Glomerular visceral epithelial cell (primary cell): Measurements from ENCODE around the gene TAPT1.

Source experiments
- DNase-seq: peaks from one replicate; pipeline ENCODE4 v3.0.0-alpha.2; 2016; ENCODE audit errors: extremely low spot score

Gene TAPT1

DNA sequence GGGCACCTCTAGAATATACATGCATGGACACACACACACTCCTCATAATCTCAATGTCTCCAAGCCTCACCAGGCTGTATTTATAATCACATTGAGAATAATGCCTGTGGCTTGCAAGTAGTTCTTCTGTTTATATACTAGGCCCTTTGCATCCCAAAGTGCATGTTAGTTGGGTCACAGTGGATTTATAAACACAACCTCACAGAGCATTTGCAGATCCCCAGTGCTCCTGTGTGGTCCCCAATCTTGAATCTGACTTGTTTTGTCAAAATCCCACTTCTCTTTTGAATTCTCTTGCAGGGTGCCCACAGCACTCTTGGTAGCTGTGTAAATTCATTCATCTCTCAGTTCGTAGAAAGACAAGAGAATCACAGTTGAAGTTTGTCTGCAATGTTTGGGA lies 92.9 kb downstream of the TAPT1 start:
- DNase-seq: no peak

GRCh38 chr4:16131293-16131692 lies 95.0 kb downstream of the TAPT1 start:
- no peak for DNase-seq

DNA sequence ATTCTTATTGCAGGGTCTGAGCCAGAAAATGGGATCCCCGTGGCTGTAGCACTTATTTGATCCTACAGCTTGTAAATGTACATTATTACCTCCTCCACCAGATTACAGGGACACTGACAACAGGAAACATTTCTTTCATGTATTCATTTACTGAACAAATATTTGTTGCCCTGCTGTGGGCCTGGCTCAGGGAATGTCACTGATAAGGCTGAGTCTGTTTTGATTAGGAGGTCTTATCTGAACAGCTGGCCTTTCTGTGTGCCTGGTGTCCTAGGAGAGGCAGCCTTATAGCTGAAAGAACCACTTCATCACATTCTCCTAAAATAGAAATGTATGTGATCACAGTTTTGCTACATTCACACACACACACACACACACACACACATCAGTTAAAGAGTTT lies 96.9 kb downstream of the TAPT1 start:
- DNase-seq: no peak

- no peak for DNase-seq
Observed at GRCh38 chr4:16126714-16127113, 99.6 kb downstream of the TAPT1 start.

- DNase-seq: no peak
Observed at GRCh38 chr4:16125571-16126445, 100.5 kb downstream of the TAPT1 start.

- no peak for DNase-seq
Observed at GRCh38 chr4:16124232-16124631, 102.0 kb downstream of the TAPT1 start.

- DNase-seq: no peak
Observed at GRCh38 chr4:16123356-16124084, 102.8 kb downstream of the TAPT1 start.

GRCh38 chr4:16122784-16123183 lies 103.5 kb downstream of the TAPT1 start:
- DNase-seq: no peak

DNA sequence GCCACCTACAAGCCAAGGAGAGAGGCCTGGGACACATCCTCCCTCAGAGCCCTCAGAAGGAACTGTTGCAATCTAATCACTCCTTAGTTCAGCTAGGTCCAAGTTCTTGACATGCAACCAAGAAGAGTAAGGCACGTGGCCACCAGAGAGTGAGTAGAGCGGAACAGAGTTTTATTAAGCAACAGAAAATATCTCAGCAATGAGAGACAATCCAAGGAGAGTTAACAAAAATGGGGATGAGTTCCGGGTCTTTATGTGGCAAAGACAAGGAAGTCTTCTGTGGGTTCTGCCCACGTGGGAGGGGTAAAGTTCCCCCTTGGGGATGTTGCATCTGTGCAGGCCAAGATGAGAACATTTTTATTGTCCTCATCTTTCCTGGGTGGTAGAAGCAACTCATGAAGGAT lies 104.0 kb downstream of the TAPT1 start:
- DNase-seq: no peak

GRCh38 chr4:16120720-16121119 lies 105.6 kb downstream of the TAPT1 start:
- DNase-seq: no peak

DNA sequence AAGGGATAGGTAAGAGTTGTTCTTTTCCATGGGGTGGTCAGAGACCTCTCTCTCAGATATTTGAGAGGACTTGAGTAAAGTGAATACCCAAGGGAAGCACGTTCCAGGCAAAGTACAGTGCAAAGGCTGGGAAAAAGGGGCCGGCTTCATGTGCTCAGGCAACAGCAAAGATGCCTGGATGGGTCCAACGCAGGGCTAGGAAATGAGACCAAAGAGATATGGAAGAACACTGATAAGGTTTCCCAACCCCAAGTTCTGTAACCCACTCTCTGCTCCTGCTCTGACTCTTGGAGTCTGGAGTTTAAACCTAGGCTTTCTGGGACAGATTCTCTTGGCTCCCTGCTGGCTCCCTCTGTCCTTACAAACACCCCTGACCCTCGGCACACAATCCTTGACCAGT lies 106.3 kb downstream of the TAPT1 start:
- no peak for DNase-seq

DNA sequence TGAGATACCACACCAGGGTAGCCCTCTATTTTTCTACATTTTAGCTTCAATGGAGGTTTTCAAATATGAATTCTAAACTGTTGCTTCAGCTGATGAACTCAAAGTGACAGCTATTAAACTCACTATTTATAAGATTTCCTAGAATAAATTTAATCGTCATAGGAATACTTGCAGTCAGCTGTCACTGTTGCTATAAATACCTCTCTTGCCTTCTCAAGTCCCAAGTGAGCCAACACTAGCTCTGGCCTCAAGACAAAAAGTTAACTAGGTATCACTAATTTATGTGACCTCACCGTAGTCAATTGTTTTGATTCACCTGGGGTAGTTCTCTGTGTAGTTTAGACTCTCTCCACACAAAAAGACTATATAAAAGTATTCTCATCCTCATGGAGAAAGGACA lies 108.2 kb downstream of the TAPT1 start:
- no peak for DNase-seq

GRCh38 chr4:16117164-16117563 lies 109.1 kb downstream of the TAPT1 start:
- no peak for DNase-seq

DNA sequence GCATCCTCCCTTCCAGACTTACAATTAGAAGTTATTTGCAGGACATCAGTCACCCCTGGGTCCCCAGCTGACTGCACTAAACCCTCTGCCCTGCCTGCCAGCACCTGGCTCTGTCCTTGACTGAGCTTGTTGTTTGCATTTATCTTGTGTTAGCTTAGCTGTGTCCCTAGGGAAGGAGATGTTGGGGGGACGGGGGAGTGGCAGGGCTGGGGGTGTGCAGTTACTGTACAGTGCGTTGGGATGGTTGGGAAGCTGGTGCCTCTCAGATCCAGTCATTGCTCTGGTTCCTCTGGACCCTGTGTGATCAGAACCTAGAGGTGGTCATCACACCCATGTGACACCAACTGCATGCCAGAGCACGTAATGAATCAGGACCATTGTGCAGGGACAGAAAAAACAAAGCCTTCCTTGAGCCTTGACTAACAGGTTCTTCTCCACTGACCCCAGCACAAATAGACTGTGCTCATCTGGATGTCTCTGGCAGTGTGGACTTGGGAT lies 109.7 kb downstream of the TAPT1 start:
- no peak for DNase-seq

DNA sequence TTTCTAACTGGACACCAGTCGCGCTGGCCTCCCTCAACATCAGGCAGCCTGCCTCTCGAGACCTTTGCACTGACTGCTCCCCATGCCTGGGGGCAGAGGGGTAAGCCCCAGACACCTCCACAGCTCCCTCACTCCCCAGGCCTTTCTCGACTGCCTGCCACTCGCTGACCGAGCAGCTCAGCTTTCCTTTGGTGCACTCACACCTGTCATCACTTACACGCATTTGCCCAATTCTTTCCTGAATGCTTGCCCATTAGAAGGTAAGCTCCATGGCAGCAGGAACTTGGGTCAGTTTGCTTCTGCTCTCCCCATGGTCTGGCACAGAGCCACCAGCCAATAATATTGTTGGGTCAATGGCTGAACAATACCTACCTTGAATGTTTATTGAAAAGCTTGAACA lies 110.3 kb downstream of the TAPT1 start:
- no peak for DNase-seq

DNA sequence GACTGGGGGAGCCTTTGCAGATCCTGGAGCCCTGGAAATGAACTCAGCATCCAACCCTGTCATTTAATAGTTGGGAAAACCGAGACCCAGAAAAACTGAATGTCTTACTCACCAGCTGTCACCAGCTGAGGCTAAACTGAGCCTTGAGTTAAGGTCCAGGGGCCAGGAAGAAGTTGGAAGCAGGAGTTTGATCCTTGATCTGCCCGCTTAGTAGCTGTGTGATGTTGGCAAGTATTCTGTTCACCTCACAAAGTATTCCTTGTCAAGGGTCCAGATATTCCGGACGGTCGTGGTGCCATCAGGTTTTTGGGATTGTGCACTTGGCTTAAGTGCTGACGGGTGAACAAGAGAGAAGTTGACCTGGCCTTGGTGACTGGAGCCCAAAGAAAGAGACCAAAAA lies 111.7 kb downstream of the TAPT1 start:
- no peak for DNase-seq

DNA sequence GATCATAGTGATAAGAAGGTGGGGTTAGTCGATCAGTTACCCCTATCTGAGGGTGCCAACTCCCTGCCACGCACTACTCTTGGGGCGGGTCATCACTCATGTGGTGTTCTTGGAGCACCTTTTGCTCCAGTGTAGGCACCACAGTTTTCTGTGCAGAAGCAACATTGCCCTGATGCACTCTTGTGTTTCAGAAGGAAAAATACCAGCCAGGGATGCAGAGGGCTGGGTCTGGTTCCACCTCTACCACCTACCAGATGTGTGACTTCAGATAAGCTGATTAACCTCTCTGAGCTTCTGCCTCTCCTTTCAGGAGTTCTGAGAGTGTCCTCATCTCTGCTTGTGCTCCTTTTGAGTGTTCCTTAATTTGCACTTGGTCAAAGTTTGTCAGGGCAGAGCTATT lies 112.5 kb downstream of the TAPT1 start:
- DNase-seq: no peak

DNA sequence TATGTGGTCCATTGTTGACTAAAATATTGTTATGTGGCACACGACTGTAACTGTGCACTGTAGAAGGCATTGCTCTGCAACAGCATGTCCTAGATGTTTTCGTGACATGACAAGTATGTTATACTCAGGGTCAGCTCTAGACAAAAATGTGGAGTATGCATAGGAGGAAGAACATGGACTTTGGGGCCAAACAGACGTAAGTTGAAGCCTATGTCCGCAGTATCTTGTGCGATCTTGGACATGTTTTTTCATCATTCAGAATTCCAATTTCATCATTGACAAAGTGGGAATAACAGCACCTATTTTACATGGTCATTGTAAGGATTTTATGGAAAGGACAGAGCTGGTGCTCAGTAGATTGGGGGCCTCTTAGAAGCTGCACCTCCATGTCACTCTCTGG lies 114.7 kb downstream of the TAPT1 start:
- no peak for DNase-seq

DNA sequence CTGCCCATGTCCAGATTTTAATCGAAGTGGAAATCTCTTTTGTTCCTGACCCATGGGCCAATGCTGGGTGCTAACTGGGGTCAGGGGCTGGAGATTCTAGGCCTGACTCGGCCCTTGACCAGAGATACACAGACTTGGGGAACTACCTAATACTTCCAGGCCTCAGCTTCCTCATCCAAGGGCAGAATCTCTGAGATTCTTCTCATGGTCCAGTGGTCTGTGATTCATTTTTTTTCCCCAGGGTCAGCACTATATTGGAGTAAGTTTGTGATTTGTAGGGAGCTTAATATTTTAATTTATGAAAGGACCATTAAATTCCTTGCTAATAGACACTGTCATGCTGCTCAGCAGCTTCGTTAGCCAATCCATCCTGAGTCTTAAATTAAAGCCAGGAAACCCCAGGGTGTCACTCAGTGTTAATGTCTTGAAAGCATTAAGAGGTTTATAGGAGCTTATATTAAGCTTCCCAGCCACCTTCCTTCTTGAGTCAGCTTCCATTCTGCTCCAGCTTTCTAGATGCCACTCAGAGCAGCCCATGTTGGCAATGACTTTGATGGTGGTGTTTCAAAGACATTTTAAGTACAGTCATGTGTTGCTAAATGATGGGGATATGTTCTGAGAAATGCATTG lies 115.5 kb downstream of the TAPT1 start:
- no peak for DNase-seq
